Endothelial cell of umbilical vein (primary cell): ENCODE results near the gene HBA2. TPM values are rescaled to one million over a fixed set of nuclear protein-coding genes. Genes with fewer than 3 reads are reported as not detected.

ENCODE experiments used
- BruUV-seq: library from RNA; stranded (reverse); fragments of 400-500 nt; replicated peaks from 2 replicates; lab custom pipeline; 2021; lab: Mats Ljungman, UMichigan
- CTCF ChIA-PET: fragments of 300-600, 350-600 bp; sonication (Branson Sonifier 250); formaldehyde crosslinking; loops from one replicate; lab custom pipeline; 2021; ENCODE audit warnings: antibody characterized with exemption, inconsistent platforms; lab: Charles Lee
- POLR2A ChIA-PET: fragments of 300-600, 350-600 bp; sonication (Branson Sonifier 250); formaldehyde crosslinking; loops from one replicate; lab custom pipeline; 2021; ENCODE audit warnings: antibody characterized with exemption, inconsistent platforms; lab: Charles Lee
- DNase-seq: peaks from one replicate; pipeline ENCODE4 v3.0.0-alpha.2; 2011; ENCODE audit warnings: low read depth, low spot score
- FAIRE-seq: peaks from 2 replicates; lab custom pipeline; 2011; peaks lifted over from hg19 to GRCh38; lab: Jason Lieb, UNC
- H2AFZ ChIP-seq: 2 replicates; pipeline ENCODE4 v1.6.0; 2012; ENCODE audit warnings: low read depth, low read length, control low read depth, inconsistent platforms
- H3K27ac ChIP-seq: 2 replicates; pipeline ENCODE4 v1.5.1; 2011; ENCODE audit warnings: low read depth, mild to moderate bottlenecking, control low read depth, low read length, moderate library complexity; ENCODE audit not compliant: insufficient read depth
- H3K27me3 ChIP-seq, 2 experiments: 2 replicates each; pipeline versions ENCODE4 v1.6.0 to v1.6.1; 2011; ENCODE audit warnings: low read length in 2 of 2, mixed read lengths in 1 of 2; ENCODE audit not compliant: control insufficient read depth in 2 of 2, insufficient read depth in 2 of 2
- H3K36me3 ChIP-seq, 2 experiments: 2 replicates in 1 of 2; 3 replicates in 1 of 2; pipeline ENCODE4 v1.5.1; 2011; ENCODE audit warnings: low read length in 2 of 2, mild to moderate bottlenecking in 1 of 2, moderate library complexity in 1 of 2; ENCODE audit not compliant: control insufficient read depth in 2 of 2, insufficient read depth in 2 of 2; ENCODE audit errors: extremely low read depth in 1 of 2
- H3K4me1 ChIP-seq: 3 replicates; pipeline ENCODE4 v1.5.1; 2011; ENCODE audit warnings: mild to moderate bottlenecking, low read length; ENCODE audit not compliant: control insufficient read depth, insufficient read depth; ENCODE audit errors: extremely low read depth
- H3K4me2 ChIP-seq: 2 replicates; pipeline ENCODE4 v1.6.1; 2011; ENCODE audit warnings: low read length, control low read depth, mixed read lengths; ENCODE audit not compliant: insufficient read depth
- H3K4me3 ChIP-seq, 3 experiments: fragments of 200-600 bp in 1 of 3; sonication (generic), shearing (Covaris generic) in 1 of 3; replicated peaks in 1 of 3; 2 replicates each; pipeline ENCODE4 v1.5.1; 2011 to 2016; ENCODE audit warnings: control low read depth in 3 of 3, low read length in 3 of 3, mild to moderate bottlenecking in 2 of 3, inconsistent platforms in 1 of 3, low read depth in 1 of 3, moderate library complexity in 1 of 3; ENCODE audit not compliant: insufficient read depth in 1 of 3
- H3K79me2 ChIP-seq: 2 replicates; pipeline ENCODE4 v1.6.0; 2012; ENCODE audit warnings: low read length, inconsistent platforms; ENCODE audit not compliant: control insufficient read depth, insufficient read depth
- H3K9ac ChIP-seq: replicated peaks from 2 replicates; pipeline ENCODE3; 2011; ENCODE audit warnings: low read length, control low read depth; ENCODE audit not compliant: insufficient read depth; ENCODE audit errors: extremely low read depth
- H3K9me1 ChIP-seq: replicated peaks from 3 replicates; pipeline ENCODE4 v1.6.0; 2011; ENCODE audit warnings: mild to moderate bottlenecking, low read length; ENCODE audit not compliant: control insufficient read depth, insufficient read depth; ENCODE audit errors: extremely low read depth
- H3K9me3 ChIP-seq: replicated peaks from 2 replicates; pipeline ENCODE4 v1.5.1; 2012; ENCODE audit warnings: low read length, inconsistent platforms; ENCODE audit not compliant: control insufficient read depth, insufficient read depth
- H4K20me1 ChIP-seq: replicated peaks from 2 replicates; pipeline ENCODE3; 2011; ENCODE audit warnings: mild to moderate bottlenecking, low read length; ENCODE audit not compliant: control insufficient read depth, insufficient read depth; ENCODE audit errors: extremely low read depth
- CTCF ChIP-seq, 2 donors: IDR thresholded peaks; 1 replicate in 1 of 2; 2 replicates in 1 of 2; pipeline ENCODE4 v1.5.1; 2011; ENCODE audit warnings: low read length in 2 of 2, mild to moderate bottlenecking in 2 of 2, moderate library complexity in 2 of 2, control low read depth in 1 of 2, inconsistent platforms in 1 of 2, low read depth in 1 of 2; ENCODE audit not compliant: insufficient read depth in 1 of 2; ENCODE audit errors: extremely low read depth in 1 of 2
- EZH2 ChIP-seq: IDR thresholded peaks from 2 replicates; pipeline ENCODE4 v1.6.1; 2012; ENCODE audit warnings: borderline replicate concordance, low read depth, mild to moderate bottlenecking, moderate library complexity, low read length, inconsistent platforms; ENCODE audit not compliant: severe bottlenecking
- FOS ChIP-seq: IDR thresholded peaks from 2 replicates; pipeline ENCODE4 v1.6.1; 2011; ENCODE audit warnings: mild to moderate bottlenecking, low read length, moderate library complexity, borderline replicate concordance; ENCODE audit not compliant: insufficient read depth
- GATA2 ChIP-seq: IDR thresholded peaks from 2 replicates; pipeline ENCODE4 v1.7.0; 2011; ENCODE audit warnings: low read depth, mild to moderate bottlenecking, moderate library complexity, mixed read lengths, low read length; ENCODE audit not compliant: insufficient read length, insufficient read depth
- JUN ChIP-seq: IDR thresholded peaks from 2 replicates; pipeline ENCODE4 v1.6.1; 2011; ENCODE audit warnings: borderline replicate concordance, low read depth; ENCODE audit not compliant: insufficient read length, insufficient read depth
- MAX ChIP-seq: IDR thresholded peaks from 2 replicates; pipeline ENCODE4 v1.6.1; 2011; ENCODE audit not compliant: insufficient read depth, insufficient read length
- MYC ChIP-seq: IDR thresholded peaks from one replicate; pipeline ENCODE4 v1.6.1; 2011; ENCODE audit warnings: mild to moderate bottlenecking, low read depth, low read length
- POLR2A ChIP-seq: IDR thresholded peaks from 2 replicates; pipeline ENCODE4 v1.6.1; 2012; ENCODE audit warnings: low read depth, mild to moderate bottlenecking, control low read depth, low read length
- POLR2AphosphoS5 ChIP-seq: IDR thresholded peaks from 2 replicates; pipeline ENCODE4 v1.6.1; 2012; ENCODE audit warnings: low read depth, mild to moderate bottlenecking, control low read depth, low read length, moderate library complexity; ENCODE audit not compliant: insufficient read depth
- dilution Hi-C: fragments of 300-500 bp; cut with MboI; formaldehyde crosslinking; loops from one replicate; pipeline ENCODE4 v1.15.0; 2019; ENCODE audit warnings: low sequenced_read_pairs; ENCODE audit not compliant: extremely low pct_ligation_motif_present
- intact Hi-C: fragments of 100-400 bp; cut with micrococcal nuclease; formaldehyde crosslinking; loops from one replicate; pipeline ENCODE4 v1.10.0; 2022
- polyA plus RNA-seq, 4 experiments: library from polyadenylated mRNA; depleted of rRNA in 3 of 4; stranded (reverse) in 3 of 4; unstranded in 1 of 4; fragments of >200 nt; gene quantifications; 2 replicates each; pipeline versions ENCODE4 v1.2.1 to v1.2.3, GENCODE V29; 2011 to 2012; ENCODE audit warnings: missing spikeins in 1 of 4
- total RNA-seq: library from RNA; stranded (reverse); gene quantifications from 2 replicates; pipeline ENCODE4 v1.2.3, GENCODE V29; 2021

HBA2 gene
- total and polyA plus RNA-seq, 2 donors (not counting 3 experiments of a cell fraction or from before 2014, with no cell fraction given), result not detected

- Histone ChIP-seq H4K20me1 (no peaks in the 10 kb centered on the region), H3K36me3 (no peaks in the 10 kb centered on the region), H3K79me2 (peaks cover 11% of the 10 kb centered on the region), H3K27ac (no peak overlapping the region), H3K4me3 (no peak overlapping the region), H3K4me2 (no peak overlapping the region), H3K9me1 (no peaks in the 10 kb centered on the region), H3K27me3 (no peaks in the 10 kb centered on the region), H2AFZ (no peak overlapping the region), H3K4me1 (no peaks in the 10 kb centered on the region), H3K9ac (no peak overlapping the region), H3K9me3 (no peaks in the 10 kb centered on the region)
- ChIA-PET CTCF (interaction anchor here (0.5 kb wide), 1 partner anchor 71 kb away, joined by 3 read pairs; no protein-coding TSS in a partner anchor), POLR2A (no interaction called here)
- no peak for DNase-seq
- no TSS peak for BruUV-seq
- TF ChIP-seq POLR2A (no peak), POLR2AphosphoS5 (no peak), CTCF (IDR thresholded peaks at IDR 0.05; ENCODE audit: extremely low read depth in 1 of 2, insufficient read depth in 1 of 2, low read depth in 1 of 2, low read length in 2 of 2) (no peak), MYC (no peak), JUN (no peak), MAX (no peak), FOS (no peak), EZH2 (no peak), GATA2 (no peak)
- dilution Hi-C loops (no loop called here), intact Hi-C loops (no loop called here)
- FAIRE-seq, result no peak
Observed at GRCh38 chr16:130533-131173, 42.0 kb upstream of the HBA2 start.
